BE2C (cell line): ENCODE results near the gene ZNF628.
"Not testable (repeated sequence)": the region's sequence is repeated elsewhere in the genome, so short reads cannot be mapped to it uniquely, and the experiment has no call there.

ENCODE experiments used
- DNase-seq: peaks from one replicate; pipeline ENCODE4 v3.0.0-alpha.2; 2020
- H3K27me3 ChIP-seq: fragments of 250-450 bp; sonication (Bioruptor Pico); 2 replicates; pipeline ENCODE4 v1.5.1; 2020; ENCODE audit warnings: mild to moderate bottlenecking
- H3K36me3 ChIP-seq: fragments of 250-450 bp; sonication (Bioruptor Pico); 2 replicates; pipeline ENCODE4 v1.5.1; 2020; ENCODE audit warnings: mild to moderate bottlenecking
- H3K4me1 ChIP-seq: fragments of 250-450 bp; sonication (Bioruptor Pico); 2 replicates; pipeline ENCODE4 v1.5.1; 2020
- H3K4me3 ChIP-seq: 2 replicates; pipeline ENCODE4 v1.5.1; 2011; ENCODE audit warnings: low read depth, low read length
- H3K9me3 ChIP-seq: fragments of 250-450 bp; sonication (Bioruptor Pico); 2 replicates; pipeline ENCODE4 v1.5.1; 2020
- CTCF ChIP-seq: IDR thresholded peaks from 2 replicates; pipeline ENCODE4 v1.5.1; 2012; ENCODE audit warnings: mild to moderate bottlenecking, low read depth, low read length

The ZNF628 gene

GRCh38 chr19:55446060-55446459 lies 30.4 kb upstream of the ZNF628 start:
- DNase-seq = no peak
- Histone ChIP-seq H3K9me3 (no peaks in the 10 kb centered on the region), H3K4me1 (no peaks in the 10 kb centered on the region), H3K36me3 (no peaks in the 10 kb centered on the region), H3K4me3 (no peak overlapping the region), H3K27me3 (peaks cover 61% of the 10 kb centered on the region)
- TF ChIP-seq CTCF = no peak

DNA sequence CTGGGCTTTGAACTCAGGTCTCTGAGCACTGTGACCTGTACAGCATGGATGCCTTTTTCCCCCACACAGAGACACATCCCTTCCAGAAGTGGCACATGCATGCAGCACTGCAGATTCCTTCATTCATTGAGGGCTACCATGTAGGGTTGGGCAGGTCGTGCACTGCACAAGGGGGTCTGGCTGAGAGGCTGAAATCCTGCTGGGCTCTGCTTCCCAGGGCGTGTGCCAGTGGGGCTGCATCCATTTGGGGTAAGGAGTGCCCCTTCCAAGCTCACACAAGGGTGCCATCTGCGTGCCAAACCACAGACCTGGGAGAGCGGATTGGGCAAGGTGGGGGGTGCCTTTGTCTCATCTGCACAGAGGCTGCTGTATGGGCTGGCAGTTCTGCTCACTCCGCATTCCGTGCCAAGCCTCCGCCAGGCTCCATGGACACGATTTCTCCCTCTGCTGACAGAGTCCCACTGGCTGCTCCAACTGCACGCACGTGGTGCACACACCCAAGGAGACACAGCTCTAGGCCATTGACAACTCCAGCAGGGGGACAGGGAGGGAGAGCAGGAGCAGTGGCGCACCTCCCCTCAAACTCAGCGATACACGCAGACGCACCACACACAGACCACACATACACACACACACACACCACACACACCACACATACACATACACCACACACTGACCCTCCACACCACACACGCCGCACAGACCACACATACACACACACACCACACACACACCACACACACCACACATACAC lies 28.8 kb upstream of the ZNF628 start:
- DNase-seq = peak; percentile 67
- Histone ChIP-seq H3K4me3 (no peak overlapping the region), H3K4me1 (no peaks in the 10 kb centered on the region), H3K9me3 (no peaks in the 10 kb centered on the region), H3K27me3 (peaks cover 58% of the 10 kb centered on the region), H3K36me3 (no peaks in the 10 kb centered on the region)
- peak; percentile 9; the same call in 1 of the 2 replicates for TF ChIP-seq CTCF

- H3K36me3 ChIP-seq, DNase-seq, H3K9me3 ChIP-seq, H3K4me3 ChIP-seq, H3K4me1 ChIP-seq: not testable (repeated sequence)
- H3K27me3 ChIP-seq = peaks cover 53% of the 10 kb centered on the region
These were observed 28.3 kb upstream of the ZNF628 start for GRCh38 chr19:55448175-55448490.

- H3K4me1 ChIP-seq = no peaks in the 10 kb centered on the region
- peaks cover 41% of the 10 kb centered on the region for H3K27me3 ChIP-seq
These were observed 26.9 kb upstream of the ZNF628 start for GRCh38 chr19:55449469-55449868.

DNA sequence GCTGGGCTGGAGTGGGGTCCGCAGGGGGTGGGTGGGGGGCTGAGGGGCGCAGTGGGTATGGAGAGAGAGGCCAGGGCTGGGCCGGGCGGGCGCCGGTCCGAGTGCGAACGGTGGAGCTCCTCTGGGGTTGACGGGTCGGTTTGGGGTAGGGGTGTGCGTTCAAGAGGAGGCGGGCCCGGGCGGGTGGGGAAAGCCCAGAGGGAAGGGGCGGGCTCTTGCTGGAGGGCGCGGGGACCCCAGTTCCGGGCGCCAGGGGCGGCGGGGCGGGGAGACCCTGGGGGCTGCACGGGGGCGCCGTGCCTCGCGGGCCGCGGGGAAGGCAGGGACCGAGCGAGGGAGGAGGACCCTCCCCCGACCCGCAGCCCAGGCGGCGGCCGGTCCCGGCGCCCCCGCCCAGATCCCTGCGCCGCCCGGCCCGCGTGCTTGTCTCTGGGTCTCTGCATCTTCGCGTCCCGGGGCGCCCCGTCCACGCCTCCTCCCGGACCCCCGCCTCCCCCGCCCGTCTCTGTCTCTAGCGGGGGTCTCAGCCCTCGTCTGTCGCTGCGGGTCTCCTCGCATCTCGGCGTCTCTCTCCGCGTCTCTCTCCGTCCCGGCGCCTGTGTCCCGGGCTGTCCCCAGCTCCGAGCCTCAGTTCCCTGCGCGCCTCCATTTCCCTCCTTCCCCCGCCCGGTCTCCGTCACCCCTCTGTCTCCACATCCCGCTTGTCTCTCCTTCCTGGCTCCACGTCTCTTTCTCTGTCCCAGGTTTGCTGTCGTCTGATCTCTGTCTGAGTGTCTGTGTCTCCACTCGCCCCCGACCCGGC lies 25.1 kb upstream of the ZNF628 start:
- no peak for DNase-seq
- Histone ChIP-seq H3K27me3 (peaks cover 28% of the 10 kb centered on the region), H3K9me3 (no peaks in the 10 kb centered on the region), H3K36me3 (peaks cover 3% of the 10 kb centered on the region; the same call in 1 of the 2 replicates), H3K4me3 (no peak overlapping the region), H3K4me1 (no peaks in the 10 kb centered on the region)
- TF ChIP-seq CTCF = no peak

More at GRCh38 chr19:55449469-55449868, 26.9 kb upstream of the ZNF628 start:
- no peak overlapping the region for H3K4me3 ChIP-seq
- DNase-seq = no peak
- no peak for TF ChIP-seq CTCF
- no peaks in the 10 kb centered on the region for H3K36me3 ChIP-seq
- H3K9me3 ChIP-seq = no peaks in the 10 kb centered on the region

- no peak for DNase-seq
These were observed 24.3 kb upstream of the ZNF628 start for GRCh38 chr19:55451965-55452748.

More at GRCh38 chr19:55451965-55452748, 24.3 kb upstream of the ZNF628 start:
- no peak for TF ChIP-seq CTCF
- peaks cover 3% of the 10 kb centered on the region; the same call in 1 of the 2 replicates for H3K36me3 ChIP-seq
- peaks cover 23% of the 10 kb centered on the region for H3K27me3 ChIP-seq
- peak overlapping the region; percentile 59 for H3K4me3 ChIP-seq
- H3K9me3 ChIP-seq = no peaks in the 10 kb centered on the region
- H3K4me1 ChIP-seq = no peaks in the 10 kb centered on the region
